Large intestine (tissue), 3 donors: ENCODE results near the gene EPHA5. TPM values are rescaled to one million over a fixed set of nuclear protein-coding genes. Genes with fewer than 3 reads are reported as not detected.

Experiments
- DNase-seq, 2 donors: peaks; one replicate each; pipeline versions ENCODE4 v3.0.0 to v3.0.0-alpha.2; 2013
- H3K27ac ChIP-seq: one replicate; pipeline ENCODE4 v1.5.1; 2013; ENCODE audit warnings: low read length
- H3K27me3 ChIP-seq: 2 replicates; pipeline ENCODE4 v1.6.1; 2013; ENCODE audit warnings: low read length; ENCODE audit not compliant: control insufficient read depth, insufficient read depth
- H3K36me3 ChIP-seq: 2 replicates; pipeline ENCODE4 v1.6.1; 2013; ENCODE audit warnings: low read length; ENCODE audit not compliant: control insufficient read depth, insufficient read depth
- H3K4me1 ChIP-seq: one replicate; pipeline ENCODE4 v1.6.1; 2013; ENCODE audit warnings: low read length; ENCODE audit not compliant: control insufficient read depth, insufficient read depth
- H3K4me3 ChIP-seq: one replicate; pipeline ENCODE4 v1.5.1; 2013; ENCODE audit warnings: low read length
- H3K9me3 ChIP-seq: one replicate; pipeline ENCODE4 v1.6.1; 2013; ENCODE audit warnings: mild to moderate bottlenecking, low read depth, low read length, moderate library complexity; ENCODE audit not compliant: control insufficient read depth
- WGBS: methylation state at CpG from one replicate; pipeline ENCODE4 v1.1.5; 2013; ENCODE audit warnings: low lambda C conversion rate; ENCODE audit not compliant: insufficient coverage; 5-methylcytosine and 5-hydroxymethylcytosine counted together
- polyA plus RNA-seq: library from polyadenylated mRNA; unstranded; fragments of 120-200 nt; gene quantifications from one replicate; pipeline ENCODE4 v1.2.1, GENCODE V29; 2013

EPHA5 gene
- polyA plus RNA-seq, 1 donor, result 0.72 TPM

GRCh38 chr4:65510976-65511375 is 159.3 kb downstream of the EPHA5 start:
- no CpG with 5 or more reads among the region's 1 CpG for WGBS
- H3K4me3 ChIP-seq, result no peak overlapping the region
- no peak overlapping the region for H3K27ac ChIP-seq
- no peaks in the 10 kb centered on the region for H3K4me1 ChIP-seq
- H3K9me3 ChIP-seq, result no peaks in the 10 kb centered on the region
- no peaks in the 10 kb centered on the region for H3K27me3 ChIP-seq
- no peak for DNase-seq
- H3K36me3 ChIP-seq, result no peaks in the 10 kb centered on the region

- no peak overlapping the region for H3K4me3 ChIP-seq
- H3K36me3 ChIP-seq, result no peaks in the 10 kb centered on the region
- WGBS, result no CpG with 5 or more reads among the region's 2 CpGs
- DNase-seq, result no peak
- H3K9me3 ChIP-seq, result no peaks in the 10 kb centered on the region
- H3K27ac ChIP-seq, result no peak overlapping the region
- no peaks in the 10 kb centered on the region for H3K27me3 ChIP-seq
- H3K4me1 ChIP-seq, result no peaks in the 10 kb centered on the region
These were observed 162.1 kb downstream of the EPHA5 start for GRCh38 chr4:65508168-65508567.

- no peak for DNase-seq
- Histone ChIP-seq H3K4me3 (no peak overlapping the region), H3K4me1 (no peaks in the 10 kb centered on the region), H3K36me3 (no peaks in the 10 kb centered on the region), H3K9me3 (no peaks in the 10 kb centered on the region), H3K27me3 (no peaks in the 10 kb centered on the region), H3K27ac (no peak overlapping the region)
- 84% methylated on average over 2 of the region's 2 CpGs for WGBS
These were observed 168.1 kb downstream of the EPHA5 start for GRCh38 chr4:65502131-65502701.

- no peak overlapping the region for H3K27ac ChIP-seq
- H3K36me3 ChIP-seq, result no peaks in the 10 kb centered on the region
- no peaks in the 10 kb centered on the region for H3K9me3 ChIP-seq
- no peaks in the 10 kb centered on the region for H3K27me3 ChIP-seq
- no peak overlapping the region for H3K4me3 ChIP-seq
- WGBS, result 50% methylated on average over 2 of the region's 2 CpGs
- no peak for DNase-seq
- no peaks in the 10 kb centered on the region for H3K4me1 ChIP-seq
These were observed 171.7 kb downstream of the EPHA5 start for GRCh38 chr4:65498606-65499005.

GRCh38 chr4:65495439-65495838 is 174.8 kb downstream of the EPHA5 start:
- DNase-seq, result no peak
- no peak overlapping the region for H3K27ac ChIP-seq
- no peaks in the 10 kb centered on the region for H3K27me3 ChIP-seq
- WGBS, result no CpG with 5 or more reads among the region's 1 CpG
- no peaks in the 10 kb centered on the region for H3K9me3 ChIP-seq
- H3K4me1 ChIP-seq, result no peaks in the 10 kb centered on the region
- H3K4me3 ChIP-seq, result no peak overlapping the region
- no peaks in the 10 kb centered on the region for H3K36me3 ChIP-seq

GRCh38 chr4:65482410-65482809 is 187.9 kb downstream of the EPHA5 start:
- H3K27ac ChIP-seq, result no peak overlapping the region
- no peak overlapping the region for H3K4me3 ChIP-seq
- DNase-seq, result no peak
- H3K4me1 ChIP-seq, result no peaks in the 10 kb centered on the region
- 50% methylated on average over 1 of the region's 1 CpG for WGBS
- H3K27me3 ChIP-seq, result no peaks in the 10 kb centered on the region
- H3K36me3 ChIP-seq, result no peaks in the 10 kb centered on the region
- no peaks in the 10 kb centered on the region for H3K9me3 ChIP-seq

- Histone ChIP-seq H3K27ac (no peak overlapping the region), H3K27me3 (no peaks in the 10 kb centered on the region), H3K9me3 (no peaks in the 10 kb centered on the region), H3K4me1 (no peaks in the 10 kb centered on the region), H3K36me3 (no peaks in the 10 kb centered on the region), H3K4me3 (no peak overlapping the region)
- 100% methylated on average over 3 of the region's 5 CpGs for WGBS
- DNase-seq, result no peak
These were observed 197.8 kb downstream of the EPHA5 start for GRCh38 chr4:65472531-65472930.

- no peaks in the 10 kb centered on the region for H3K9me3 ChIP-seq
- H3K27me3 ChIP-seq, result no peaks in the 10 kb centered on the region
- H3K27ac ChIP-seq, result no peak overlapping the region
- no CpG with 5 or more reads among the region's 1 CpG for WGBS
- no peak for DNase-seq
- H3K4me3 ChIP-seq, result no peak overlapping the region
- H3K4me1 ChIP-seq, result no peaks in the 10 kb centered on the region
- H3K36me3 ChIP-seq, result no peaks in the 10 kb centered on the region
These were observed 203.1 kb downstream of the EPHA5 start for GRCh38 chr4:65467068-65467680.

GRCh38 chr4:65461781-65462180 is 208.5 kb downstream of the EPHA5 start:
- Histone ChIP-seq H3K36me3 (no peaks in the 10 kb centered on the region), H3K4me3 (no peak overlapping the region), H3K27me3 (no peaks in the 10 kb centered on the region), H3K9me3 (no peaks in the 10 kb centered on the region), H3K27ac (no peak overlapping the region), H3K4me1 (no peaks in the 10 kb centered on the region)
- WGBS, result 100% methylated on average over 3 of the region's 4 CpGs
- DNase-seq, result no peak

- Histone ChIP-seq H3K4me3 (no peak overlapping the region), H3K27ac (no peak overlapping the region), H3K36me3 (no peaks in the 10 kb centered on the region), H3K27me3 (no peaks in the 10 kb centered on the region), H3K4me1 (no peaks in the 10 kb centered on the region), H3K9me3 (no peaks in the 10 kb centered on the region)
- DNase-seq, result no peak
- 71% methylated on average over 1 of the region's 2 CpGs for WGBS
These were observed 213.3 kb downstream of the EPHA5 start for GRCh38 chr4:65457011-65457410.

GRCh38 chr4:65456579-65456978 is 213.7 kb downstream of the EPHA5 start:
- no peaks in the 10 kb centered on the region for H3K27me3 ChIP-seq
- no peak overlapping the region for H3K4me3 ChIP-seq
- no peaks in the 10 kb centered on the region for H3K4me1 ChIP-seq
- no peak for DNase-seq
- no peaks in the 10 kb centered on the region for H3K9me3 ChIP-seq
- H3K27ac ChIP-seq, result no peak overlapping the region
- H3K36me3 ChIP-seq, result no peaks in the 10 kb centered on the region
